HG02943 (cell line): ENCODE results near the gene DDX11.
"Not testable (repeated sequence)": the region's sequence is repeated elsewhere in the genome, so short reads cannot be mapped to it uniquely, and the experiment has no call there.

Experiments used
- ATAC-seq: cut with Tn5 transposase; IDR thresholded peaks from one replicate; pipeline ENCODE4 v1.9.1; 2021; ENCODE audit warnings: mild to moderate bottlenecking, low read depth, moderate library complexity; ENCODE audit not compliant: unreplicated experiment

Gene DDX11

DNA sequence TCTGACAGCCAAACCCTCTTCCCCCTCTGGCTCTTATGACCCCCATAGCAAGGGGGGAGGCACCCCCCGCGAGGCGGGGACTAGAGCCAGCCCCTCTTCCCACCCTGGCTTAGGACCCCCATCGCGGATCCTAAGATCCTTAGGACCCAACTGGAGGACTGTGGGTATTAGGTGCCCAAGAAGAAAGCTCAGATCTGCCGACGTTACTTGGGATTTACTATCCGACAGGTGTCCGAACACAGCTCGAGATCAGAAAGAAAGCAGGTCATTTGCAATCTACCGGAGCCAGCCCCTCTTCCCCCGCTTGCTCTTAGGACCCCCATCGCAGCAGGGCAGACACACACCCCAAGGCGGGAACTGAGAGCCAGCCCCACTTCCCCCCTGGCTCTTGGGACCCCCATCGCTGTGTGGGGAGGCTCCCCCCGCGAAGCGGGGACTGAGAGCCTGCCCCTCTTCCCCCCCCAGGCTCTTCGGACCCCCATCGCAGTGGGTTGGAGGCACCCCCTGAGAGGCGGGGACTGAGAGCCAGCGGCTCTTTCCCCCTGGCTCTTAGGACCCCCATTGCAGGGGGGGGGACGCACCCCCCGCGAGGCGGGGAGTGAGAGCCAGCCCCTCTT lies 46.8 kb downstream of the DDX11 start:
- no peak for ATAC-seq

DNA sequence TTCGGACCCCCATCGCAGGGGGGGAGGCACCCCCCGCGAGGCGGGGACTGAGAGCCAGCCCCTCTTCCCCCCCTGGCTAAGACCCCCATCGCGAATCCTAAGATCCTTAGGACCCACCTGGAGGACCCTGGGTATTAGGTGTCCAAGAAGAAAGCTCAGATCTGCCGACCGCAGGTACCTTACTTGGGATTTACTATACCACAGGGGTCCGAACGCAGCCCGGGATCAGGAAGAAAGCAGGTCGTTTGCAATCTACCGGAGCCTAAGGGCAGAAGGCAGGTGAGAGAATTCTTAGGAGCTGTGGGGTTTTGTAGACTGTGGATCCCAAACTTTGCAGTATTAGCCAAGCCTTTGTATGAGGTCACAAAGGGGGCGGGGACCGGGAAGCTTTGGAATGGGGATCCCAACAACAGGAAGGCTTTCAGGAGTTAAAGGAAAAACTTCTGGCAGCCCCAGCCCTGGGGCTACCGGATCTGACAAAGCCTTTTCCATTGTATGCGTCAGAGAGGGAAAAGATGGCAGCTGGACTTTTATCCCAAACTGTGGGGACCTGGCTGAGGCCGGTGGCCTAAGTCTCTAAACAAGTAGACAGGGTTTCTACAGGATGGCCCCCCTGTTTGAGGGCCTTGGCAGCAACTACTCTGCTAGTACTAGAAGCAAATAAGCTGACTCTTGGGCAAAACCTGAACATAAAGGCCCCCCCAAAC lies 47.5 kb downstream of the DDX11 start:
- not testable (repeated sequence) for ATAC-seq

DNA sequence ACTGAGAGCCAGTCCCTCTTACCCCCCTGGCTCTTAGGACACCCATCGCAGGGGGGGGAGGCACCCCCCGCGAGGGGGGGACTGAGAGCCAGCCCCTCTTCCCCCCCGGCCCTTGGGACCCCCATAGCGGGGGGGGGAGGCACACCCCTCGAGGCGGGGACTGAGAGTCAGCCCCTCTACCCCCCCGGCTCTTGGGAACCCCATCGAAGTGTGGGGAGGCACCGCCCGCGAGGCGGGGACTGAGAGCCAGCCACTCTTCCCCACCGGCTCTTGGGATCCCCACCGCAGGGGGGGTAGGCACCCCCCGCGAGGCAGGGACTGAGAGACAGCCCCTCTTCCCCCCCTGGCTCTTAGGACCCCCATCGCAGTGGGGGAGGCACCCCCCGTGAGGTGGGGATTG lies 48.8 kb downstream of the DDX11 start:
- ATAC-seq = no peak

DNA sequence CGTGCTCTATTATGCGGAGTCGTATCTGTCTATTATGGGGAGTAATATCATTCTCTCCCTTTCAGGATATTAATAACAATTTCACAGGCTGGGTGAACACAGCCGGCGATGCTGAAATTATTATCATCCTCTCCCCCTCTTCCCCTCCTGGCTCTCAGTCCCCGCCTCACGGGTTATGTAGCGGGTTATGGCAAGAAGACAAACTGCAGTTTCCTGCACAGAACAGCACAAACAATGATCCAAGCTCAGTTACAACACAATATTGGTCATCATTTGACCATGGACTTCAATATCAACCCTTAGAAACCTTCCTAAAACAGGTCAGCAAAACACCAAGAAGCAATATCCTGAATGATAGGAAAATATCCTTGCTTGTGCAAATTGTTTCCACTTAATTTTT lies 50.5 kb downstream of the DDX11 start:
- ATAC-seq = not testable (repeated sequence)

DNA sequence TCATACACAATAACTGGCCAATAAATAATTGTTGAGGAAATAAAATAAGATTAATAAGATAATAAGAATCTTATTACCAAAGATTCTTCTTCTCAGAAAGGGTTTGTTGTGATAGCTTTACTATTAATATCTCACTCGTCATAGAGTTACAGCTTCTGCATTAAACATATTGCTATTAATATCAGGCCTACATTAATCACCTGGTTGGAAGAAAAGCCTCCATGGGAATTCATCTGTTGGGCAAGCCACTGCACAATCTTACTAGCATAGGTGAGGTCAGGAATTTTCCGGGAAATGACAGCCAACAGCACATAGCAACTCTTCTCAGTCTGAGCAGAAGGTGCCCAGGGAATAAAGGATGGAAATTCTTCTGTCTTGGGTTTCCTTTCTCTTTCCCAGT lies 51.5 kb downstream of the DDX11 start:
- ATAC-seq = not testable (repeated sequence)

DNA sequence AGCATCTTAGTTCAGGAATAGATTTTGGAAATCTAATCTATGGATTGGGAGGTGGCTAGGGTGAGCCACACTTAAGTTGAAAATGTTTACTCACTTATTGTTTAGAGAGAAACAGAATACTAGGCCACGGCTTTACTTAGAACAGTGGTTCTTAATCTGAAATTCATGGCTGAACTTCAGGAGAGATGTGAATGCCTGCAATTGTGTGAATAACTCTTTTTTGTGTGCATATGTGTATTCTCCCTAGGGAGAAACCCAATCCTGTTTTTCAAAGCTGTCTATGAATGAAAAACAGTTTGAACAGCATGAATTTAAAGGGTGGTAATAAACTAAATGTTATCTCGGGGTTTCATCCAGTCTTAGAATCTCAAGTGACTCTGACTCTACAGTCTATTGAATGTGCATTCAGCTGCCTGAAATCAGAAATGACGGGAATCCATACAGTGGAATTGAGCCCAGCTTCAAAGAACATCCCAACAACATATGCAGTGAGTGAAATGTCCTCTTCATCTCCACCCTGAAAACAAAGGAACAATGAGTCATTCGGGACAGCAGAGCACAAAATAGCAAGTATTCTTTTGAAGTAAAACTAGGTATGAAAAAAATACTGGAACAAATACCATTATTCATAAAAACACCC lies 53.7 kb downstream of the DDX11 start:
- ATAC-seq = not testable (repeated sequence)

DNA sequence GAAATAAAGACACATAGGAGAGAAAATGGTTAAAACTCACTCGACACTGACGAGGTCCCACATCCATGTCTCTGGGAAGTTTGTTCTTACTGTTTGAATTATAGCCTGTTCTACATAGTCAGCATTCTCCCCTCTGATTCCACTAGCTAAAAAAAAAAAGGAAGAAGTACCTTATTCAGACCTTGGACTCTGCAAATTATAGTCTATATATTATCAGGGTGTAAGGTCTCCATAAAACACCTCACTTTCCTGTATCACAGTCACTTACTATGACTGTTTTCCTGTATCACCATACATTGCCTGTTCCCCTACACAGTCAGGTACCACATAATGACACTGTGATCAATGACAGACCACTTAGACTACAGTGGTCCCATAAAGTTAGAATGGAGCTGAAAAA lies 62.9 kb downstream of the DDX11 start:
- not testable (repeated sequence) for ATAC-seq

DNA sequence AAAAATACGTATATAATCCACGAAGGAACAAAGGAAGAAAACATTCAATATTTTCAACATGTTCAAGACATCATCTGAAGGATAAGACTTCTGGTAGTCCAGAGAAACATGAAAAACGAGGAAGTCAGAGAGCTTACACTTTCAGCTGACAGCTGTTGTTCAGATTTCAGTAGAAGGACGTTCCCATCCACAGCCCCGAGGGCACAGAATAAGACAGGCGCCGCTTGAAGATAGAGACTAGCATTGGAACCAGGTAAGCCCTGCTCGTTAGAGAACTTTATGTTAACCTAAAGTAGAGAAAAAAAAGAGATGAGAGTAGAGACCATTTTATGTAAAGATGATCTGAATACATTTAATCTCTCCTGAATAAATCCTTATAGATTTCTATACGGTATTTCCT lies 71.1 kb downstream of the DDX11 start:
- not testable (repeated sequence) for ATAC-seq

DNA sequence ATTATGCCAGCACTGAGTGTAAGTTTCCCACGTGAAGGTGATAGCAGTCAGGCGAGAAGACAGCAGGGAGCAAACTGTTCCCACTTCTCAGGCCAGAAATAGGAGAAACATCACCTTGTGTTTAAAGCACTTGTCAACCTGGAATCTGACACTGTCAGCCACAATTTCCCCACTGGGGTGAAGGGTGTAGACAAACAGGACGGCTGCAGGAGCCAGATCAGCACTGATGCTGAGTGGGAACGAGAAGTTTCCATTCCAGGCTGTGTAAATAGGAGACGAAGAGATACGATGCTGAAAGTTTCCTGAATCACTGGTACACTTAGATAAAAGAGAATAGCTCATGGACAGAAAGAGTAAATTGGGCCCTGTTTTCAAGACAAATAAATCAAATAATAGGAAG lies 71.6 kb downstream of the DDX11 start:
- ATAC-seq = not testable (repeated sequence)

DNA sequence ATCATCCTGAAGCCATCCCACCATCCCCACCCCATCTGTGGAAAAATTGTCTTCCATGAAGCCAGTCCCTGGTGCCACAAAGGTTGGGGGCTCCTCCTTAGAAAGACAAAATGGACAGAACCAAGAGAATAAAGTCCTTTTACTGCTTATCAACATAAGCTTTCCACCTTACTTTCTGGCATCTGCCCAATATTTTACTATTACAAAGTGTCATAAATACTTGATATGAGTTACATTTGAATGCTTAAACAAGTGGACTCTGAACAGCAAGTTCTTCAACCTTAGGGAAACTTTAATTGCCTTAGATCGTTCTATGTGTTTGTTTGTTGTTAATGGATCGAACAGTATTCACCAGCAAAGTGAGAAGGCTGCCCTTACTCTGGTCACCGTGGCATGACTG lies 73.8 kb downstream of the DDX11 start:
- ATAC-seq = not testable (repeated sequence)

DNA sequence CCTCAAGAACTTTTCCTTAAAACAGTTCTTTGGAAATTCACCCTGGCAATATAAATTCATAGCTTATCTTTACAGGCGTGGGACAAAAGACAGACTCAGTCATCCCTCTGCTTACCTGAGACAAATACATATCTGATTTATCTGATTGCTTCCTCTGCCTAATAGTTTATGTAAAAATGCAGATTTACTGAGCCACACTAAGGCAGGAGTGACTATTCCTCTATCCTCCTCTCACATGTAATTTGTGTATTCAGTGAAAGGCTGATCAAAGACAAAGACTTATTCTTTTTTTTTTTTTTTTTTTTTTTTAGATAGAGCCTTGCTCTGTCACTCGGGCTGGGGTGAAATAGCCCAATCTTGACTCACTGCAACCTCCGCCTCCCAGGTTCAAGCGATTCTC lies 77.1 kb downstream of the DDX11 start:
- ATAC-seq = not testable (repeated sequence)
